Neural progenitor cell (in vitro differentiated cells): Measurements from ENCODE around the gene OBI1. TPM values are rescaled to one million over a fixed set of nuclear protein-coding genes. Genes with fewer than 3 reads are reported as not detected.

ENCODE experiments used
- DNase-seq: peaks from one replicate; pipeline ENCODE4 v3.0.0-alpha.2; 2016; ENCODE audit warnings: low spot score
- H2AFZ ChIP-seq: fragments of 200-600 bp; sonication (generic); replicated peaks from 2 replicates; pipeline ENCODE4 v1.6.1; 2016; ENCODE audit warnings: antibody characterized with exemption
- H3F3A ChIP-seq: fragments of 200-600 bp; sonication (generic); 2 replicates; pipeline ENCODE4 v1.6.1; 2016; ENCODE audit warnings: antibody characterized with exemption, low read depth
- H3K27ac ChIP-seq: fragments of 200-600 bp; sonication (generic); 2 replicates; pipeline ENCODE4 v1.5.1; 2016; ENCODE audit warnings: mild to moderate bottlenecking
- H3K27me3 ChIP-seq: fragments of 200-600 bp; sonication (generic); 2 replicates; pipeline ENCODE4 v1.6.1; 2016; ENCODE audit warnings: mild to moderate bottlenecking, moderate library complexity
- H3K36me3 ChIP-seq: fragments of 200-600 bp; sonication (generic); 2 replicates; pipeline ENCODE4 v1.5.1; 2016
- H3K4me1 ChIP-seq: fragments of 200-600 bp; sonication (generic); 2 replicates; pipeline ENCODE4 v1.6.1; 2016; ENCODE audit warnings: mixed run types
- H3K4me2 ChIP-seq: fragments of 200-600 bp; sonication (generic); 2 replicates; pipeline ENCODE4 v1.6.1; 2016
- H3K4me3 ChIP-seq: fragments of 200-600 bp; sonication (generic); 2 replicates; pipeline ENCODE4 v1.5.1; 2016
- H3K79me2 ChIP-seq: fragments of 200-600 bp; sonication (generic); 2 replicates; pipeline ENCODE4 v1.6.1; 2016; ENCODE audit warnings: low read depth
- H3K9ac ChIP-seq: fragments of 200-600 bp; sonication (generic); 2 replicates; pipeline ENCODE4 v1.6.1; 2016
- H3K9me3 ChIP-seq: fragments of 200-600 bp; sonication (generic); 2 replicates; pipeline ENCODE4 v1.5.1; 2016; ENCODE audit warnings: low read depth
- H4K20me1 ChIP-seq: fragments of 200-600 bp; sonication (generic); 2 replicates; pipeline ENCODE4 v1.6.1; 2016; ENCODE audit warnings: low read depth
- H3K27ac Mint-ChIP-seq: 3 replicates; pipeline ENCODE4 v1.8.0; 2021; ENCODE audit warnings: mixed read lengths
- H3K27me3 Mint-ChIP-seq: 2 replicates; pipeline ENCODE4 v1.8.0; 2022; ENCODE audit warnings: low read depth, mild to moderate bottlenecking, inconsistent platforms, moderate library complexity, mixed read lengths; ENCODE audit not compliant: insufficient read depth
- H3K36me3 Mint-ChIP-seq: 3 replicates; pipeline ENCODE4 v1.8.0; 2021; ENCODE audit warnings: mixed read lengths
- H3K4me1 Mint-ChIP-seq: 3 replicates; pipeline ENCODE4 v1.8.0; 2021; ENCODE audit warnings: mixed read lengths
- H3K4me3 Mint-ChIP-seq: 3 replicates; pipeline ENCODE4 v1.8.0; 2021; ENCODE audit warnings: mild to moderate bottlenecking, moderate library complexity, mixed read lengths
- H3K9me3 Mint-ChIP-seq: 3 replicates; pipeline ENCODE4 v1.8.0; 2020; ENCODE audit warnings: mixed read lengths
- CTCF ChIP-seq: fragments of 200-600 bp; sonication (generic); IDR thresholded peaks from 2 replicates; pipeline ENCODE4 v1.5.1; 2017; ENCODE audit warnings: antibody characterized with exemption, mild to moderate bottlenecking
- EZH2 ChIP-seq: fragments of 200-600 bp; sonication (generic); IDR thresholded peaks from 2 replicates; pipeline ENCODE4 v1.6.1; 2017; ENCODE audit warnings: antibody characterized with exemption, mild to moderate bottlenecking, moderate library complexity
- EZH2phosphoT487 ChIP-seq: fragments of 200-600 bp; sonication (generic); IDR thresholded peaks from 2 replicates; pipeline ENCODE4 v1.6.1; 2017; ENCODE audit warnings: antibody characterized with exemption
- total RNA-seq: library from RNA; depleted of rRNA; stranded (reverse); fragments of >200 nt; gene quantifications from 2 replicates; pipeline ENCODE4 v1.2.3, GENCODE V29; 2015; ENCODE audit warnings: low replicate concordance

OBI1 gene
- total RNA-seq, 1 donor from 2014 or later, result 36.9 TPM

DNA sequence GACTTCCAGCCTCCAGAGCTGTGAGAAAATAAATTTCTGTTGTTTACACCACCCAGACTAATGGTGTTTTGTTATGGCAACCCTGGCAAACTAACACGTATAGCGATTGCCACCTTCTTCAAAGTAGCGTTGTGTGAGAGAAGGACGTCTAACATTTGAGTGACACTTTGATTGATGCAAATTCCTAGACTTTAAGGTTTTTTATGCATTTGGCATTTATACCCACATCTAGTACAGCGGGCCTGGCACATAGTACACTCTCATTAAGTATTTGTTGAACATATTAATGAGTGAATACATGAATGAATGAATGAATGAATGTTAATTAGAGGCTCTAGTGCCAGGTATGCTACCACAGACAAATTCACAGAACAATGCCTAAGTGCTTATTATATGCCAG, 92.3 kb downstream of the OBI1 start:
- H3K4me2 ChIP-seq, result no peak overlapping the region
- Mint-ChIP-seq H3K27ac (no peak overlapping the region), H3K4me1 (no peaks in the 10 kb centered on the region), H3K36me3 (no peaks in the 10 kb centered on the region), H3K4me3 (no peak overlapping the region), H3K9me3 (no peaks in the 10 kb centered on the region), H3K27me3 (peaks cover 3% of the 10 kb centered on the region)
- no peak overlapping the region for H3K4me3 ChIP-seq
- H3K79me2 ChIP-seq, result no peaks in the 10 kb centered on the region
- H3K36me3 ChIP-seq, result no peaks in the 10 kb centered on the region
- no peaks in the 10 kb centered on the region for H3K9me3 ChIP-seq
- peaks cover 9% of the 10 kb centered on the region for H3K27me3 ChIP-seq
- no peak overlapping the region for H3K9ac ChIP-seq
- TF ChIP-seq CTCF, result no peak
- no peak for TF ChIP-seq EZH2phosphoT487
- TF ChIP-seq EZH2, result no peak
- DNase-seq, result no peak
- no peak overlapping the region for H2AFZ ChIP-seq
- H3K27ac ChIP-seq, result no peak overlapping the region
- no peaks in the 10 kb centered on the region for H4K20me1 ChIP-seq
- H3F3A ChIP-seq, result no peaks in the 10 kb centered on the region
- H3K4me1 ChIP-seq, result no peaks in the 10 kb centered on the region

Other genes with a start within 250 kb of the OBI1 start
- 1.6 and 2.0 TPM in 2 replicates for gene POU4F1, start 55.6 kb downstream of the OBI1 start, total RNA-seq